Epithelial cell of esophagus (primary cell): Measurements from ENCODE around the gene USP25.

Experiments
- DNase-seq: peaks from one replicate; pipeline ENCODE4 v3.0.0; 2010; ENCODE audit warnings: low read depth
- H3K4me3 ChIP-seq: 2 replicates; pipeline ENCODE4 v1.5.1; 2011; ENCODE audit warnings: mild to moderate bottlenecking, low read length, control low read depth
- TF ChIP-seq, protein P1 (sequence below): IDR thresholded peaks from 2 replicates; pipeline ENCODE4 v1.5.1; 2011; ENCODE audit warnings: low read depth, mild to moderate bottlenecking, low read length, control low read depth, inconsistent platforms; ENCODE audit not compliant: insufficient read depth; ENCODE audit errors: missing control alignments

USP25 gene

DNA sequence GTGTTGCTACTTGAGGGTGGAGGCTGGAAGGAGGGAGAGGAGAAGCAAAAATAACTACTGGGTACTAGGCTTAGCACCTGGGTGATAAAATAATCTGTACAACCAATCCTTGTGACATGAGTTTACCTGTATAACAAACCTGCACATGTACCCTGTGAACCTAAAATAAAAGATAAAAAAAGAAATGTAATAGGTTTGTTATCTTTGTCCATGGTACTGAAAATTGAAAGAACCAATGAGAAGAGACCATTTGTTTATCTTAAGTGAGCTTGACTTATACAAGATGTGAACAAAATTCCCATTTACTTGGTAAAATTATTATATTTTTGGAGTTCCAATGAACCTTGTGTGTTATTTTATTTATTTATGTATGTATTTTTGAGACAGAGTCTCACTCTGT lies 11.1 kb upstream of the USP25 start:
- TF ChIP-seq, protein P1, sequence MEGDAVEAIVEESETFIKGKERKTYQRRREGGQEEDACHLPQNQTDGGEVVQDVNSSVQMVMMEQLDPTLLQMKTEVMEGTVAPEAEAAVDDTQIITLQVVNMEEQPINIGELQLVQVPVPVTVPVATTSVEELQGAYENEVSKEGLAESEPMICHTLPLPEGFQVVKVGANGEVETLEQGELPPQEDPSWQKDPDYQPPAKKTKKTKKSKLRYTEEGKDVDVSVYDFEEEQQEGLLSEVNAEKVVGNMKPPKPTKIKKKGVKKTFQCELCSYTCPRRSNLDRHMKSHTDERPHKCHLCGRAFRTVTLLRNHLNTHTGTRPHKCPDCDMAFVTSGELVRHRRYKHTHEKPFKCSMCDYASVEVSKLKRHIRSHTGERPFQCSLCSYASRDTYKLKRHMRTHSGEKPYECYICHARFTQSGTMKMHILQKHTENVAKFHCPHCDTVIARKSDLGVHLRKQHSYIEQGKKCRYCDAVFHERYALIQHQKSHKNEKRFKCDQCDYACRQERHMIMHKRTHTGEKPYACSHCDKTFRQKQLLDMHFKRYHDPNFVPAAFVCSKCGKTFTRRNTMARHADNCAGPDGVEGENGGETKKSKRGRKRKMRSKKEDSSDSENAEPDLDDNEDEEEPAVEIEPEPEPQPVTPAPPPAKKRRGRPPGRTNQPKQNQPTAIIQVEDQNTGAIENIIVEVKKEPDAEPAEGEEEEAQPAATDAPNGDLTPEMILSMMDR, result no peak
- H3K4me3 ChIP-seq, result no peak overlapping the region
- no peak for DNase-seq

DNA sequence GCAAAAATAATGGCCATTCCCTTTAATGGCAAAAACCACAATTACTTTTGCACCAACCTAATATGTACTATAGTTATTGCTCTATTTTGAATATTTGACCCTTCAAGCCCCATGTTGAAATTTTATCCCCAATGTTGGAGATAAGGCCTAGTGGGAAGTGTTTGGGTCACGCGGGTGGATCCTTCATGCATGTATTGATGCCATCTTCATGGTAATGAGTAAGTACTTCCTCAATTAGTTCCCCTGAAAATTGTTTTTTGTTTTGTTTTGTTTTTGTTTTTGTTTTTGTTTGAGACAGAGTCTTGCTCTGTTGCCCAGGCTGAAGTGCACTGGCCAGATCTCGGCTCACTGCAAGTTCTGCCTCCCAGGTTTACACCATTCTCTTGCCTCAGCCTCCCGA lies 9.8 kb upstream of the USP25 start:
- DNase-seq, result no peak
- H3K4me3 ChIP-seq, result no peak overlapping the region
- TF ChIP-seq, protein P1, result no peak

DNA sequence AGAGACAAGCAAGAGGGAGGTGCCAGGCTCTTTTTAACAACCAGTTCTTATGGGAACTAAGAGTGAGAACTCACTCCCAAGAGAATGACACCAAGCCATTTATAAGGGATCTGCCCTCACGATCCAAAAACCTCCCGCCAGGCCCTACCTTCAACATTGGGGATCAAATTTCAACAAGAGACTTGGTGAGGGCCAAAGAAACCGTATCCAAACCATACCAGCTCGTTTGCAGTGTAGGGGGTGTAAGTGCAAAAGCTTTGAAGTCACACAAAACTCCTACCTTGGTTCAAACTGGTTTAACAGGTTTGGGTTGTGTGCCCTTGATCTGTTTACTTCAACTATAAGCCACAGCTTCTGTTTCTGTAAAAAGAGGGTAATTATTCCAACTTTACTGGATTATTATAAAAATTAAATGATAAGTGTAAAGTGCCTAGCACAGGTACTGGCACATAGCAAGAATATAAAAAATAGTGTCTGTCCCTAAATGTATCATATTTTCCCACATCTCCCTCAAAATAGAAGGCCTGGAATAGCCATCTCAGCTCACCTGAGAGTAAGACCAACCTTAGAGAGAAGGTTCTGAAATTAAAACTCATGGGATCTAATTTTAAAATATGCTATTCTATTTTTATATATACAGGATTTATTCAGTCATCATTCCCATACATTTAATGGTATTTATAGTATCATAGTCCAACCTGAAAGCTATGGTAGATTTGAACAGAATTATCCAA lies 7.0 kb upstream of the USP25 start:
- TF ChIP-seq, protein P1, result no peak
- DNase-seq, result peak; percentile 73

DNA sequence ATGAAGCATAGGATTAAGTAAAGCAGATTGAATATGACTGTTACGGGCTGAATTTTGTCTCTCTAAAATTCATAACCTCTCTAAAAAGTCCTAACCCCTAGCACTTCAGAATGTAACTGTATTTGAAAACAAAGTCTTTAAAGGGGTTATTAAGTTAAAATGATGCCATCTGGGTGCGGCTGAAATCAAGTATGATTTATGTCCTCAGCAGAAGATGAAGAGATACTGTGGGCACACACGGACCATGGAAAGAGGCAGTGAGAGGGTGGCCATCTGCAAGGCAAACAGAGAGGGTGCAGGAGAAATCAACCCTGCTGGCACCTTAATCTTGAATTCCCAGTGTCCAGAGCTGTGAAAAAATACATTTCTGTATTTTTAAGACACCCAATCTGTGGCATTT lies 3.8 kb upstream of the USP25 start:
- TF ChIP-seq, protein P1, result no peak
- no peak for DNase-seq
- no peak overlapping the region for H3K4me3 ChIP-seq

More for the DNA sequence above, 7.0 kb upstream of the USP25 start:
- no peak overlapping the region for H3K4me3 ChIP-seq

DNA sequence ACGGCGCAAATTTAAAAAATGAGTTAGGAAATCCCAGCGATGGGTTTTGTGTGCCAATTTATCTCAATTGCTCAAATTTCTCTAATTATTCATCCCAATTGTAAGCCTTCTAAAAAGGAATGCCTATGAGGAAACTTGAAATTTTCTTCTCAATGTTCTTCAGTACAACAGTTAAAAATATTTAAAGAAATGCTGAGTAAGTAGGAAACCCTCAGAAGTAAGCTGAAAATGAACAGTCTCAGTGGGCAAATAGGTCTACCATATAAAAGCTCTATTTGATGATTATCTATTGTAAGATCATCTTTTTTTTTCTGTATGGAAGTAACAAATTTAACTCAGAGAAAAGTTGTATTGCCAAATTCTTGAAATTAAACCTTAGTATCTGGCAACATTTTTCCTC lies 1.7 kb upstream of the USP25 start:
- no peak for DNase-seq
- TF ChIP-seq, protein P1, result no peak
- no peak overlapping the region for H3K4me3 ChIP-seq

DNA sequence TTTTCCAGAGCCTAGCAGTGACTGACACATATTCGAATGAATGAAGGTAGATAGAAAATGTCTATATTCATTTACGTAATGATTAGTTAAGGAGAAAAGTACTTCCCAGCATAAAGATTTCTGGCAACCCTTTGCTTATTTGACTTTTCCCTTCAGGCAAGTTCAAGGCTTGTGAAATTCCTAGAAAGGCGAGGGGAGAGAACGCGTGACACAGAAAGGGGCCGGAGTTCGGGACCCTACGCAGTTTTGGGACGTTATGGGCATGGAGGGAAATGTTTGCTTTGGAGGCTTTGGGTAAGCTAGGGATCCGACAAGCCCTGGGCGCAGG lies 472 bp upstream of the USP25 start:
- no peak for DNase-seq
- TF ChIP-seq, protein P1, result no peak
- peak overlapping the region; percentile 50 for H3K4me3 ChIP-seq
